WTC11 (cell line): ENCODE measurements around the gene CD44. TPM values are rescaled to one million over a fixed set of nuclear protein-coding genes. Genes with fewer than 3 reads are reported as not detected.

Source experiments
- ATAC-seq: fragments of 200-7000 bp; cut with Tn5 transposase; 2 replicates; pipeline ENCODE4 v1.10.0; 2021; ENCODE audit warnings: mild to moderate bottlenecking, moderate library complexity
- CTCF ChIA-PET: fragments of 300-600 bp; sonication (Branson Sonifier 250); formaldehyde crosslinking; loops from one replicate; lab custom pipeline; 2021; ENCODE audit warnings: antibody characterized with exemption; lab: Charles Lee
- POLR2A ChIA-PET: fragments of 350-600 bp; sonication (Branson Sonifier 250); formaldehyde crosslinking; loops from one replicate; lab custom pipeline; 2021; ENCODE audit warnings: antibody characterized with exemption; lab: Charles Lee
- DNase-seq: peaks from one replicate; pipeline ENCODE4 v3.0.0; 2021; ENCODE audit warnings: low spot score
- H3K27ac Mint-ChIP-seq: 2 replicates; pipeline ENCODE4 v1.8.0; 2021; ENCODE audit warnings: mixed read lengths
- H3K27me3 Mint-ChIP-seq: 2 replicates; pipeline ENCODE4 v1.8.0; 2021; ENCODE audit warnings: low read depth, mild to moderate bottlenecking, moderate library complexity, mixed read lengths
- H3K36me3 Mint-ChIP-seq: 2 replicates; pipeline ENCODE4 v1.8.0; 2021; ENCODE audit warnings: mixed read lengths
- H3K4me1 Mint-ChIP-seq: 2 replicates; pipeline ENCODE4 v1.8.0; 2022; ENCODE audit warnings: mixed read lengths
- H3K4me3 Mint-ChIP-seq: 2 replicates; pipeline ENCODE4 v1.8.0; 2021; ENCODE audit warnings: mild to moderate bottlenecking, moderate library complexity, mixed read lengths
- H3K9me3 Mint-ChIP-seq: 2 replicates; pipeline ENCODE4 v1.8.0; 2021; ENCODE audit warnings: mixed read lengths
- ARID4B ChIP-seq: sonication (generic); formaldehyde crosslinking; IDR thresholded peaks from 2 replicates; pipeline ENCODE4 v1.8.0; 2023; ENCODE audit warnings: missing genetic modification reagents, mild to moderate bottlenecking, borderline replicate concordance
- ATF1 ChIP-seq: sonication (generic); formaldehyde crosslinking; IDR thresholded peaks from 2 replicates; pipeline ENCODE4 v1.8.1; 2023; ENCODE audit warnings: mild to moderate bottlenecking, moderate library complexity, missing genetic modification reagents
- ATF6 ChIP-seq: sonication (generic); formaldehyde crosslinking; IDR thresholded peaks from 2 replicates; pipeline ENCODE4 v1.8.1; 2023; ENCODE audit warnings: mild to moderate bottlenecking, missing genetic modification reagents
- CDX4 ChIP-seq: fragments of 250-450 bp; sonication (Bioruptor Pico); IDR thresholded peaks from 2 replicates; pipeline ENCODE4 v1.9.0; 2021; ENCODE audit warnings: moderate library complexity, mild to moderate bottlenecking, inconsistent platforms, borderline replicate concordance
- E2F5 ChIP-seq: sonication (generic); formaldehyde crosslinking; IDR thresholded peaks from 2 replicates; pipeline ENCODE4 v1.8.1; 2022; ENCODE audit warnings: mild to moderate bottlenecking, moderate library complexity, missing genetic modification reagents
- FOXJ3 ChIP-seq: sonication (generic); formaldehyde crosslinking; IDR thresholded peaks from 2 replicates; pipeline ENCODE4 v1.9.0; 2021; ENCODE audit warnings: missing genetic modification reagents, mild to moderate bottlenecking, borderline replicate concordance
- FOXP1 ChIP-seq: sonication (generic); formaldehyde crosslinking; IDR thresholded peaks from 2 replicates; pipeline ENCODE4 v1.8.0; 2022; ENCODE audit warnings: missing genetic modification reagents, mild to moderate bottlenecking, moderate library complexity, borderline replicate concordance
- GRHL2 ChIP-seq: fragments of 250-450 bp; sonication (Bioruptor Pico); IDR thresholded peaks from 2 replicates; pipeline ENCODE4 v1.8.0; 2022; ENCODE audit warnings: mild to moderate bottlenecking, moderate library complexity; ENCODE audit not compliant: insufficient replicate concordance, severe bottlenecking
- GTF2I ChIP-seq: fragments of 250-450 bp; sonication (Bioruptor Pico); conservative IDR thresholded peaks from 2 replicates; pipeline ENCODE4 v1.4.0; 2021; ENCODE audit warnings: mild to moderate bottlenecking
- MLX ChIP-seq: sonication (generic); formaldehyde crosslinking; IDR thresholded peaks from 2 replicates; pipeline ENCODE4 v1.8.1; 2023; ENCODE audit warnings: mild to moderate bottlenecking, missing genetic modification reagents, moderate library complexity
- OVOL2 ChIP-seq: fragments of 250-450 bp; sonication (Bioruptor Pico); IDR thresholded peaks from 2 replicates; pipeline ENCODE4 v1.9.0; 2021; ENCODE audit warnings: mild to moderate bottlenecking, borderline replicate concordance
- PRRX2 ChIP-seq: fragments of 250-450 bp; sonication (Bioruptor Pico); IDR thresholded peaks from 2 replicates; pipeline ENCODE4 v1.8.0; 2021; ENCODE audit warnings: mild to moderate bottlenecking
- TP53 ChIP-seq: sonication (generic); formaldehyde crosslinking; IDR thresholded peaks from 2 replicates; pipeline ENCODE4 v1.8.1; 2023; ENCODE audit warnings: mild to moderate bottlenecking, missing genetic modification reagents
- USF1 ChIP-seq: sonication (generic); formaldehyde crosslinking; IDR thresholded peaks from 2 replicates; pipeline ENCODE4 v1.8.0; 2022; ENCODE audit warnings: mild to moderate bottlenecking, missing genetic modification reagents
- ZNF423 ChIP-seq: fragments of 250-450 bp; sonication (Bioruptor Pico); IDR thresholded peaks from 2 replicates; pipeline ENCODE4 v2.1.2; 2022; ENCODE audit warnings: mild to moderate bottlenecking, moderate library complexity
- total RNA-seq: library from RNA; stranded (reverse); gene quantifications from 3 replicates; pipeline ENCODE4 v1.2.3, GENCODE V29; 2021
- TF ChIP-seq, protein P1 (sequence below): fragments of 250-450 bp; sonication (Bioruptor Pico); IDR thresholded peaks from 2 replicates; pipeline ENCODE4 v2.1.2; 2022; ENCODE audit warnings: mild to moderate bottlenecking, moderate library complexity
- TF ChIP-seq, protein P2 (sequence below): sonication (generic); formaldehyde crosslinking; IDR thresholded peaks from 2 replicates; pipeline ENCODE4 v1.8.0; 2023; ENCODE audit warnings: mild to moderate bottlenecking, missing genetic modification reagents

CD44 gene
- total RNA-seq, 1 experiment from 2014 or later: 12.0 TPM

GRCh38 chr11:35232891-35233330 lies 93.9 kb downstream of the CD44 start:
- H3K27ac Mint-ChIP-seq: no peak overlapping the region
- H3K9me3 Mint-ChIP-seq: peaks cover 16% of the 10 kb centered on the region
- TF ChIP-seq PRRX2 (CRISPR knock-in tag) (no peak), FOXJ3 (CRISPR knock-in tag) (no peak), OVOL2 (CRISPR knock-in tag) (no peak), ZNF423 (no peak), GTF2I (CRISPR knock-in tag) (no peak), USF1 (CRISPR knock-in tag) (no peak), CDX4 (CRISPR knock-in tag) (no peak)
- DNase-seq: no peak
- ChIA-PET CTCF (no interaction called here), POLR2A (no interaction called here)
- no peak for ATAC-seq
- peaks cover 11% of the 10 kb centered on the region for H3K4me1 Mint-ChIP-seq
- peaks cover 4% of the 10 kb centered on the region; the same call in 1 of the 2 replicates for H3K36me3 Mint-ChIP-seq
- H3K27me3 Mint-ChIP-seq: no peaks in the 10 kb centered on the region; the same call in 1 of the 2 replicates
- no peak overlapping the region for H3K4me3 Mint-ChIP-seq

DNA sequence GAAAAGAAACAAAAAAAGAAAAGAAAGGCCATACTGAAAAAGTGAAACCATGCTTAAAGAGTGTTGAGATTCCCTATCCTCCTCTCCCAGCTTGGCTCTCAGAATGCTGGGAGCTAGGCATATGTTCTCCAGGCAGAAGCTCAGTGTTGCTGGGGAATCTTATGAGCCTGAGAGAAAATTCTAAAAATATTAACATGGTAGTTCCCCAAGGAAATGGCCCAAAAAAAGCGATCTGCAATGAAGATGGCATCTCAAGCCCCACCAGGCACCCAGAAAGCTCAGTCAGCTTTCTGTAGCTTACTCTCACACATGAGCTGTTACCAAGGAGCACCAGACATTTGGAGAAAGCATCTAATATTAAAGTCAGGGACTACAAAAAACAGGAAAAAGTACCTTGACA lies 94.5 kb downstream of the CD44 start:
- ATAC-seq: no peak

More for the DNA sequence above, 94.5 kb downstream of the CD44 start:
- Mint-ChIP-seq H3K4me1 (peaks cover 16% of the 10 kb centered on the region), H3K9me3 (peaks cover 16% of the 10 kb centered on the region), H3K27me3 (no peaks in the 10 kb centered on the region; the same call in 1 of the 2 replicates), H3K27ac (no peak overlapping the region), H3K4me3 (no peak overlapping the region), H3K36me3 (peaks cover 4% of the 10 kb centered on the region; the same call in 1 of the 2 replicates)
- POLR2A ChIA-PET: no interaction called here
- CTCF ChIA-PET: no interaction called here
- DNase-seq: no peak
- TF ChIP-seq MLX (CRISPR knock-in tag) (no peak), E2F5 (CRISPR knock-in tag) (no peak), USF1 (CRISPR knock-in tag) (no peak), GTF2I (CRISPR knock-in tag) (no peak), ZNF423 (no peak), TP53 (CRISPR knock-in tag) (no peak), ATF6 (CRISPR knock-in tag) (no peak), GRHL2 (CRISPR knock-in tag) (no peak), ATF1 (no peak), ARID4B (CRISPR knock-in tag) (no peak), FOXP1 (CRISPR knock-in tag) (no peak)
- TF ChIP-seq, protein P1, sequence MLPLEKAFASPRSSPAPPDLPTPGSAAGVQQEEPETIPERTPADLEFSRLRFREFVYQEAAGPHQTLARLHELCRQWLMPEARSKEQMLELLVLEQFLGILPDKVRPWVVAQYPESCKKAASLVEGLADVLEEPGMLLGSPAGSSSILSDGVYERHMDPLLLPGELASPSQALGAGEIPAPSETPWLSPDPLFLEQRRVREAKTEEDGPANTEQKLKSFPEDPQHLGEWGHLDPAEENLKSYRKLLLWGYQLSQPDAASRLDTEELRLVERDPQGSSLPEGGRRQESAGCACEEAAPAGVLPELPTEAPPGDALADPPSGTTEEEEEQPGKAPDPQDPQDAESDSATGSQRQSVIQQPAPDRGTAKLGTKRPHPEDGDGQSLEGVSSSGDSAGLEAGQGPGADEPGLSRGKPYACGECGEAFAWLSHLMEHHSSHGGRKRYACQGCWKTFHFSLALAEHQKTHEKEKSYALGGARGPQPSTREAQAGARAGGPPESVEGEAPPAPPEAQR (CRISPR knock-in tag): no peak
- TF ChIP-seq, protein P2, sequence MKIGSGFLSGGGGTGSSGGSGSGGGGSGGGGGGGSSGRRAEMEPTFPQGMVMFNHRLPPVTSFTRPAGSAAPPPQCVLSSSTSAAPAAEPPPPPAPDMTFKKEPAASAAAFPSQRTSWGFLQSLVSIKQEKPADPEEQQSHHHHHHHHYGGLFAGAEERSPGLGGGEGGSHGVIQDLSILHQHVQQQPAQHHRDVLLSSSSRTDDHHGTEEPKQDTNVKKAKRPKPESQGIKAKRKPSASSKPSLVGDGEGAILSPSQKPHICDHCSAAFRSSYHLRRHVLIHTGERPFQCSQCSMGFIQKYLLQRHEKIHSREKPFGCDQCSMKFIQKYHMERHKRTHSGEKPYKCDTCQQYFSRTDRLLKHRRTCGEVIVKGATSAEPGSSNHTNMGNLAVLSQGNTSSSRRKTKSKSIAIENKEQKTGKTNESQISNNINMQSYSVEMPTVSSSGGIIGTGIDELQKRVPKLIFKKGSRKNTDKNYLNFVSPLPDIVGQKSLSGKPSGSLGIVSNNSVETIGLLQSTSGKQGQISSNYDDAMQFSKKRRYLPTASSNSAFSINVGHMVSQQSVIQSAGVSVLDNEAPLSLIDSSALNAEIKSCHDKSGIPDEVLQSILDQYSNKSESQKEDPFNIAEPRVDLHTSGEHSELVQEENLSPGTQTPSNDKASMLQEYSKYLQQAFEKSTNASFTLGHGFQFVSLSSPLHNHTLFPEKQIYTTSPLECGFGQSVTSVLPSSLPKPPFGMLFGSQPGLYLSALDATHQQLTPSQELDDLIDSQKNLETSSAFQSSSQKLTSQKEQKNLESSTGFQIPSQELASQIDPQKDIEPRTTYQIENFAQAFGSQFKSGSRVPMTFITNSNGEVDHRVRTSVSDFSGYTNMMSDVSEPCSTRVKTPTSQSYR: no peak
